ENCODE data around the gene SF3B2. TPM values are rescaled to one million over a fixed set of nuclear protein-coding genes. Genes with fewer than 3 reads are reported as not detected.

Gene SF3B2
- total and polyA plus RNA-seq, 9 of the 15 experiments (the other 6 are each of a cell fraction or from before 2014, with no cell fraction given) = 58.3 to 248 (median 157) TPM

DNA sequence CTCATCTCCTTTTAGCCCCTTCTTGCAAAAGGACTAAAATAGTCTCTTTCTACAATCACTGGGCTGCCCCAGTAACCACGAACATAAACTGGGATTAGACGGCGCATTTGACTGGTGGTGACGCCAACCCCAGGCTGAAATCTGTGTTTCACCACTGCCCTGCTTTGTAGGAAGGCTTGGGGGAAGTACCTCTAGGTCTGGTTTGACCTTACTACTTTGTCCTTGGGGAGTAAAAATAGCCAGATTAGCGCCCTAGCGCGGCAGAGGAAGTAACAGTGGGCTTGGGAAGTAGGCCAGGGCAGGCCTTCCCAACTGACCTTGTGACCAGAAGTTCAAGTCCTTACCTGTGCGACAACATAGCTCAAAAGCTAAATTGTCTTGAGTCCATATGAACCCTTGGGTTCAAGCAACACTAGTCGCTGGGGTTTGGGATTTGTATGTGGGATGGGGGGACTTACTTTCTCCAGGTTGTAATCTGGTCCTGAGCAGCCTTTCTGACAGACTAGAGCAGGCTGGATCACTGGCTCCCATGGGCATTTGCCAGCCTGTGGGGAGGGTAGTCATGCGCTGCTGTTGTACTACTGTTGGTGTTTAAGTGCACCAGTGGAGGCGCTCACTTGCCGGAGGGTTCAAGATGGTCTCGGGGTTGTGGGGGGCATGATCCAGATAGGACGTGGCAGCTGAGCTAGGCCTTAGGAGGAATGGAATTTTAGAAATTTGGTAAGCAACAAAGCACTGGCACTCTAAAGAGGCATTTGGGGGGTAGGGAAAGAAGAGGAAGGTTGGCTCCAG lies 17.0 kb downstream of the SF3B2 start (continued):
- TF ChIP-seq, protein P1, sequence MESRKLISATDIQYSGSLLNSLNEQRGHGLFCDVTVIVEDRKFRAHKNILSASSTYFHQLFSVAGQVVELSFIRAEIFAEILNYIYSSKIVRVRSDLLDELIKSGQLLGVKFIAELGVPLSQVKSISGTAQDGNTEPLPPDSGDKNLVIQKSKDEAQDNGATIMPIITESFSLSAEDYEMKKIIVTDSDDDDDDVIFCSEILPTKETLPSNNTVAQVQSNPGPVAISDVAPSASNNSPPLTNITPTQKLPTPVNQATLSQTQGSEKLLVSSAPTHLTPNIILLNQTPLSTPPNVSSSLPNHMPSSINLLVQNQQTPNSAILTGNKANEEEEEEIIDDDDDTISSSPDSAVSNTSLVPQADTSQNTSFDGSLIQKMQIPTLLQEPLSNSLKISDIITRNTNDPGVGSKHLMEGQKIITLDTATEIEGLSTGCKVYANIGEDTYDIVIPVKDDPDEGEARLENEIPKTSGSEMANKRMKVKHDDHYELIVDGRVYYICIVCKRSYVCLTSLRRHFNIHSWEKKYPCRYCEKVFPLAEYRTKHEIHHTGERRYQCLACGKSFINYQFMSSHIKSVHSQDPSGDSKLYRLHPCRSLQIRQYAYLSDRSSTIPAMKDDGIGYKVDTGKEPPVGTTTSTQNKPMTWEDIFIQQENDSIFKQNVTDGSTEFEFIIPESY (CRISPR knock-in tag; IDR thresholded peaks at IDR 0.05) = no peak
- TF ChIP-seq ZFP36 (IDR thresholded peaks at IDR 0.05; ENCODE audit: low read depth, low read length, partially characterized antibody) (no peak), ZFX (CRISPR knock-in tag; IDR thresholded peaks at IDR 0.05) (peak; percentile 74)

DNA sequence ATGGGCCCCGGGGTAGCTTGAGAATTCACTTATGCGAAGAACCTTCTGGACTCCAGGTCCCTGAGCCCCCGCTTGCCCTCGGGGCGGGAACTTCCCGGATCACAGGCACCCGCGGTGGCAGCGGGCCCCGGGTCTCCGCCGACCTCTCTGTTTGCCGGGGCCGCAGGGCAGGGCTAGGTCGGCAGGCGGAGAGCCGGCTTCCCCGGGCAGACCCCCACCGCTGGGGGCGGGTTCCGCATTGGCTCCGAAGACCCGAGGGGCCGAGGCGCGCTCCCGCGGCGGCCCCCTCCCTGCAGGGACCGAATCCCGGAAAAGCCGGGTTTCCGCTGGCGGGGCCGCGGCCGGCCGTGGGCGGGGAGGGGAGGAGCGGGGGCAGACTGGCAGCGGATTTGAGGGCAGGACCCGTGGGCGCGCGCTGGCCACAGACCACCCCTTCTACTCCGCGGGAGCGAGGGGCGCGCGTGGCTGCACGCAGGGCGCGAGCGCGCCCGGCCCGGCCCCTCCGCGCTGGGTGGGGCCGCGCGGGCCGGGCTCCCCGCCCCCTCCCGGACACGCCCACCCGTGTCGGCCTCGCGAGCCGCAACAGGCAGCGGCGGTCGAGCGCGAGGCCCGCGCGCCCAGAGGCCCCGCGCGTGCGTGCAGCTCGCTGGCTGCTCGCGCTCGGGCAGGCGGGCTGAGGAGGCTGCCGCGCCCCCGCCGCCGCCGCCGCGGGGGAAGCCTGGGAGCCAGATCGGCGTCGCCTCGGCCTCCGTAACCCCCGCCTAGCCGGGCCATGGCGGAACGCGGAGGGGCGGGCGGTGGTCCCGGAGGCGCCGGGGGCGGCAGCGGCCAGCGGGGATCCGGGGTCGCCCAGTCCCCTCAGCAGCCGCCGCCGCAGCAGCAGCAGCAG lies 17.8 kb downstream of the SF3B2 start, which contains the start of gene PACS1:
Gene PACS1 (plus strand): TSS at position 558 of the 889 bp plus-strand sequence. CDS start 215 bp downstream, at position 773.
- no peaks in the 10 kb centered on the region for H3K27me3 ChIP-seq (ENCODE audit: control insufficient read depth in 2 of 2, insufficient read depth in 2 of 2, low read length in 2 of 2)
- H3K36me3 ChIP-seq (ENCODE audit: control insufficient read depth, insufficient read depth, low read length) = peaks cover 62% of the 10 kb centered on the region
- peak within 1 kb of the TSS; percentile 63 to 93 for H3K9ac ChIP-seq (ENCODE audit: insufficient read depth in 1 of 2, low read depth in 2 of 2, low read length in 2 of 2)
- H3K9me3 ChIP-seq (replicated peaks; ENCODE audit: control insufficient read depth, insufficient read depth, low read depth, low read length) = no peaks in the 10 kb centered on the region
- peaks cover 4% of the 10 kb centered on the region; the same call in 1 of the 2 replicates for H4K20me1 ChIP-seq (replicated peaks; ENCODE audit: control insufficient read depth, insufficient read depth, low read length)
- H3K79me2 ChIP-seq (ENCODE audit: control insufficient read depth, insufficient read depth, low read length) = peaks cover 34% of the 10 kb centered on the region
- FAIRE-seq = no peak
- H3K4me2 ChIP-seq (ENCODE audit: insufficient read depth, low read length) = peak within 1 kb of the TSS; percentile 83
- 9% methylated on average over 27 of the region's 120 CpGs for WGBS (ENCODE audit: insufficient coverage, low coverage, missing lambda C conversion rate)
- ChIA-PET CTCF (ENCODE audit: low intra/inter-chr PET ratio) (interaction anchor here (1.2 kb wide), 1 partner anchor 65 kb away, joined by 4 read pairs; no protein-coding TSS in a partner anchor), POLR2A (interaction anchor here (0.5 to 5.5 kb wide), 7 partner anchors 10 to 220 kb away, joined by 3 to 47 read pairs (median 4); no protein-coding TSS in a partner anchor)
- peak; percentile 77 to 92 (median 90) for DNase-seq (ENCODE audit: extremely low read depth in 1 of 4, low spot score in 3 of 4)
- H3K9me1 ChIP-seq (ENCODE audit: control insufficient read depth, insufficient read depth, low read length) = no peaks in the 10 kb centered on the region
- in situ Hi-C loops (cut with MboI) = no loop called here
- ATAC-seq = peak; percentile 74
- peaks cover 19 to 31% of the 10 kb centered on the region in 2 experiments for H3K4me1 ChIP-seq (replicated peaks in 1 of 2; ENCODE audit: control insufficient read depth in 2 of 2, insufficient read depth in 2 of 2, low read length in 2 of 2)
- H3K4me3 ChIP-seq = peak within 1 kb of the TSS; percentile 72
- H2AFZ ChIP-seq (ENCODE audit: low read depth, low read length) = peak within 1 kb of the TSS; percentile 75
- intact Hi-C loops (cut with micrococcal nuclease) = loop anchor here (1.0 to 5.0 kb wide), 2 partner anchors 64 to 68 kb away; partner anchors contain the start of genes BANF1 and EIF1AD
- BruUV-seq (replicated peaks) = no TSS peak
- H3K27ac ChIP-seq (ENCODE audit: extremely low read depth, low read depth, low read length) = peak within 1 kb of the TSS; percentile 73
- TF ChIP-seq CCNT2 (IDR thresholded peaks at IDR 0.05; ENCODE audit: borderline replicate concordance, extremely low read depth, insufficient read length, low read depth, low read length) = peak; percentile 73
- TF ChIP-seq, protein P2, sequence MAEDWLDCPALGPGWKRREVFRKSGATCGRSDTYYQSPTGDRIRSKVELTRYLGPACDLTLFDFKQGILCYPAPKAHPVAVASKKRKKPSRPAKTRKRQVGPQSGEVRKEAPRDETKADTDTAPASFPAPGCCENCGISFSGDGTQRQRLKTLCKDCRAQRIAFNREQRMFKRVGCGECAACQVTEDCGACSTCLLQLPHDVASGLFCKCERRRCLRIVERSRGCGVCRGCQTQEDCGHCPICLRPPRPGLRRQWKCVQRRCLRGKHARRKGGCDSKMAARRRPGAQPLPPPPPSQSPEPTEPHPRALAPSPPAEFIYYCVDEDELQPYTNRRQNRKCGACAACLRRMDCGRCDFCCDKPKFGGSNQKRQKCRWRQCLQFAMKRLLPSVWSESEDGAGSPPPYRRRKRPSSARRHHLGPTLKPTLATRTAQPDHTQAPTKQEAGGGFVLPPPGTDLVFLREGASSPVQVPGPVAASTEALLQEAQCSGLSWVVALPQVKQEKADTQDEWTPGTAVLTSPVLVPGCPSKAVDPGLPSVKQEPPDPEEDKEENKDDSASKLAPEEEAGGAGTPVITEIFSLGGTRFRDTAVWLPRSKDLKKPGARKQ (CRISPR knock-in tag; IDR thresholded peaks at IDR 0.05) = no peak
- TF ChIP-seq, protein P3, sequence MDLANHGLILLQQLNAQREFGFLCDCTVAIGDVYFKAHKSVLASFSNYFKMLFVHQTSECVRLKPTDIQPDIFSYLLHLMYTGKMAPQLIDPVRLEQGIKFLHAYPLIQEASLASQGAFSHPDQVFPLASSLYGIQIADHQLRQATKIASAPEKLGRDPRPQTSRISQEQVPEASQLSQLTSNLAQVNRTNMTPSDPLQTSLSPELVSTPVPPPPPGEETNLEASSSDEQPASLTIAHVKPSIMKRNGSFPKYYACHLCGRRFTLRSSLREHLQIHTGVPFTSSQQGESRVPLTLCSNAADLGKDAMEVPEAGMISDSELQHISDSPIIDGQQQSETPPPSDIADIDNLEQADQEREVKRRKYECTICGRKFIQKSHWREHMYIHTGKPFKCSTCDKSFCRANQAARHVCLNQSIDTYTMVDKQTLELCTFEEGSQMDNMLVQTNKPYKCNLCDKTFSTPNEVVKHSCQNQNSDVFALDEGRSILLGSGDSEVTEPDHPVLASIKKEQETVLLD (IDR thresholded peaks at IDR 0.05) = no peak
- TF ChIP-seq L3MBTL2 (IDR thresholded peaks at IDR 0.05) = peak; percentile 47; the same call in 1 of the 2 replicates
- TF ChIP-seq ZNF24 (IDR thresholded peaks at IDR 0.05) = no peak
- TF ChIP-seq, protein P4, sequence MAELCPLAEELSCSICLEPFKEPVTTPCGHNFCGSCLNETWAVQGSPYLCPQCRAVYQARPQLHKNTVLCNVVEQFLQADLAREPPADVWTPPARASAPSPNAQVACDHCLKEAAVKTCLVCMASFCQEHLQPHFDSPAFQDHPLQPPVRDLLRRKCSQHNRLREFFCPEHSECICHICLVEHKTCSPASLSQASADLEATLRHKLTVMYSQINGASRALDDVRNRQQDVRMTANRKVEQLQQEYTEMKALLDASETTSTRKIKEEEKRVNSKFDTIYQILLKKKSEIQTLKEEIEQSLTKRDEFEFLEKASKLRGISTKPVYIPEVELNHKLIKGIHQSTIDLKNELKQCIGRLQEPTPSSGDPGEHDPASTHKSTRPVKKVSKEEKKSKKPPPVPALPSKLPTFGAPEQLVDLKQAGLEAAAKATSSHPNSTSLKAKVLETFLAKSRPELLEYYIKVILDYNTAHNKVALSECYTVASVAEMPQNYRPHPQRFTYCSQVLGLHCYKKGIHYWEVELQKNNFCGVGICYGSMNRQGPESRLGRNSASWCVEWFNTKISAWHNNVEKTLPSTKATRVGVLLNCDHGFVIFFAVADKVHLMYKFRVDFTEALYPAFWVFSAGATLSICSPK (IDR thresholded peaks at IDR 0.05; ENCODE audit: borderline replicate concordance) = no peak

Measured in K562 (cell line).